ENCODE measurements around the gene VSIR.

VSIR gene

DNA sequence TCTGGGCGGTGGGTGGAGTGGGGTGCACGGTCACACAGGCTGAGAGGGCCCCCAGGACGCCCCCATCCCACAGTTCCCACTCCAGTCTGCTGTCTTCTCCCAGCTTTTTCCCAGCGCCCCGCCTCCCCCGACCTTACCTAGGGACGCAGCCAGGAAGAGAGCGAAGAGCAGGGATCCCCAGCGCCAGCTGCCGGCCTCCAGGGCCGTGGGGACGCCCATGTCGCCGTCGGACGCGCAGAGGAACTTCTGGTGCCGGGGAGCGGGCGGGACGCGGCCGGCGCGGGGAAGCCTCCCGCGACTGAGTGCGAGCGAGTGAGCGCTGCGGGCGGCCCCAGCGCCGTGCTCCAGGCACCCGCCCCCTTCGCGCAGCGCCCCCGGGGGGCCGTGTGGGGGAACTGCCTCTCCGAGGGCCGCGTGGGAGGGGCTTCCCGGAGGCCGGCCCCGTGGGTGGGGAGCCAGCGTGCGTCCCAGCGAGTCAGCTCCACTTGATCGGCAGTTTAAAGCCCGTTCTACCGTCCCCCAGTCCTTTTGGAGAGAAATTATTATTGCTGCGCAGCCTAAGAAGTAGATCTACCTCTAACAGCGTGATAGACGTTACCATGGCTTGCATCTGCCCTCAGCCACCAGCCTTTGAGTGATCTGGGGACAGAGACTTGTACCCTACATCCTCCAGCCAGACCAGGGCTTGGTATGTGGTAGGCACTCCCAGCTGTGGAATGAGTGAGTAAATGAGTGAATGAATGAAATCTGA lies at the start of gene VSIR:
VSIR (minus strand) TSS at position 300 of the 751 bp plus-strand sequence; CDS start at position 219, 81 bp downstream.
- peak; percentile 94 for DNase-seq (ENCODE audit: low read depth, low spot score)

DNA sequence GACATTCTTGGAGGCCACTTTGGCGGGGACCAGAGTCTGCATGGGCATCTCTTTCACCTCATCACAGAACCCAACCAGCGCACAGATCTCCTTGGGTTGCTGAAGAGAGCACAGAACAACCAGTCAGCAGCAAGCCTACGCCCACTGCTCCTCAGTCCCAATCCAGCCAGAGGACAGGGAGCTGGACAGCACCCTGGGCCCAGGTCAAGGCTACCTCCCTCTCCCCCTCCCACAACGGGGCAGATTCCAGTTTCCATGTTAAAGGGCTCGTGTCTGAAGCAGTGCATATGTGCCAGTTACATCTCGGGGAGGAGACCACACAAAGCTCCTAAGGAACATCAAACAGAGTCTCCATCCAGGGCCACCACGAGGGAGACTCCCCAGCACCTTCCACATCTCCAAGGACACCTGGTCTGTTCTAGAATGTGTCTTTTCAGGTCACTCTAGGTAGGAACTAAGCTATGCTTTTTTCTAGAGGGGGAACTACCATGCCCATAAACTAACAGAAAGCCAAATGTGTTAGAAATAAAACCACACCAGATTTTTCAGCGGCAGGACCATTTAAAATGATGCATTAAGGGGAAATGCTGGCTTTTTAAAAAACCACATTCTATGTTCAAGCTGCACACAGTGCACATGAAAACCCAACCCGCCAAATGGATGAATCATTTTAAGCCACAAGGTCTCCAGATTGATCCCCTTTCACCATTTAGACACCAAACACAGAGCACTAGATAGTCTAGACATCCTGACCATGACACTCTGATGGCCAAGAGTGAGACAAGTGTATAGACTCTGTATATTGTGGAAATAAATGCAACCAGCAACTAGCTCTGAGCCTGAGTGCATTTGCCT lies 48.8 kb upstream of the VSIR start:
- peak; percentile 66 for DNase-seq (ENCODE audit: low read depth, low spot score)

DNA sequence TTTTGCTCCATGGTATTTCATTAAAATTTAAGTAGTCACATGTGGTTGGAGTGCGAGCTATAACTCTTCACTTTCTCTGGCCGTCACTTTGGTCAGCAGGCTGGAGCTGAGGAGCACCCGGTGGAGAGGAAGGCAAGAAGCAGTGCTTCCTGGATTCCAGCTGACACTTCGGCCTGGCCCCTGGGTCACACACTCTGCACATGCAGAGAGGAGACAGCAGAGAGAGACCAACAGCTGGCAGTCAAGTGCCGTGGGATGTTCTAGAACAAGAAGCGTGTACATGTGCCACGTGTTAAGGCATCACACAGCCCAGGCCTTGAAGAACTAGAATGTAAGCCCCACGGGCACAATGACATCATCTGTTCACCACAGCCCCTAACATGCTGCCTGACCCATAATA lies 47.6 kb upstream of the VSIR start:
- no peak for DNase-seq (ENCODE audit: low read depth, low spot score)

DNA sequence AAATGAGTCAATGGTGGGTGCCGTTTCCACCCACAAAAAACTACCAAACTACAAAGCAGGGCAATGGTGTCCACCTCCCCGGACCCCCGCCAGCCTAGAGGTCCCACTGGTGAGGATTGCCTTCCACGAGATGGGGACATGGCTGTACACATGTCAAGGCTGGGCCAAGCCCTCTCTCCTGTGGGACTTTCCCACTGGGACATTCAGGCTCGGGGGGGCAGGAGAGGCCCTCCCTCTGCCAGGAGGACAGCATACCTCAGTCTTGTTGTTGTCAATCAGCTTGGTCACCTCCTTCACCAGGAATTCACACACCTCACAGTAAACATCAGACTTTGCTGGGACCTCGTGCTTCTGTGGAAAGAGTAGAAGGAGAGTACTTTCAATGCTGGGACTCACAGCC lies 46.7 kb upstream of the VSIR start:
- DNase-seq (ENCODE audit: low read depth, low spot score): no peak

DNA sequence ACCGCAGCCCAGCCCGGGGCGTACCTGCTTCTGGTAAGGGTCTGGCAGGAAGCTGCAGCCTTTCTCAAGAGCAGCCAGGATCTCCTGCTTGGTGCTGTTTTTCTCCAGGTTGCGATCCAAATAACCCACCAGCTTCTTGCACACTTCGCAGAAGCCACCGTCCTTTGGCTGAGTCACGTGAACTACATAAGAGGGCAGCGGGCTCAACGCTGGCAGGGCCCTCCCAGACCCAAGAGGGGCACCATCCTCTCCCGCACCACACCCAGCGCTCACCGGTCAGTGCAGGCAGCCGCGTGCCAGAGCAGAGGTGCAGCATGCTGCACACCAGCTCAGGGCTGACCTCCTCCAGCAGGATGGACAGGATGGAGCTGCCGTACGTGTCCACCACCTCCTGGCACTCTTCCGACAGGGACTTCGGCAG lies 46.1 kb upstream of the VSIR start:
- DNase-seq (ENCODE audit: low read depth, low spot score): no peak

DNA sequence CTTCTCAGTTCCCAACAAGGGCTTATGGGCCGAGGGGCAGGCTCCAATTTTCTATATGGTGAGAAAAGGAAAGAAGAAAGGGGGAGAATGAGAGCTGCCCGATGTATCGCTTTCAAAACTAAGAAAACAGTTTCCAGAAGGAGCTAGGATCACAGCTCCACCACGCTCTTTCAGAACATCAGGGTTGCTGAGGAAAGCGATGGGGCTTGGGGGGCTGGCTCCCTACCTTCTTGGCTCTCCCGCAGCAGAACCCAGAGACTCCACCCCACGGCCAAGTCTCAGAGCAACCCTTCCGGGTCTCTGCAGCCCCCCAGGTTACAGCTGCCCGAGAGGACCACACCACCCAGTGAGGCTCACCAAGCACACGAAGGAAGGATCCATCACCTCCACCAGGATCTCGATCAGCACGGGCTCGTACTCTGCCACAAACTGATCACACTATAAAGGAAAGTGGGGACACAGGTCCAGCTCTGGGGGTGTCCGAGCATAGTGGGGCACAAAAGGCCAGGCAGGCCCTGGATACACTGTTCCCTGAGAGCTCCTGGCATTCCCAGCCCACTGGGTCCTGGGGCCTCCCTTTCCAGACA lies 45.4 kb upstream of the VSIR start:
- DNase-seq (ENCODE audit: low read depth, low spot score): no peak

DNA sequence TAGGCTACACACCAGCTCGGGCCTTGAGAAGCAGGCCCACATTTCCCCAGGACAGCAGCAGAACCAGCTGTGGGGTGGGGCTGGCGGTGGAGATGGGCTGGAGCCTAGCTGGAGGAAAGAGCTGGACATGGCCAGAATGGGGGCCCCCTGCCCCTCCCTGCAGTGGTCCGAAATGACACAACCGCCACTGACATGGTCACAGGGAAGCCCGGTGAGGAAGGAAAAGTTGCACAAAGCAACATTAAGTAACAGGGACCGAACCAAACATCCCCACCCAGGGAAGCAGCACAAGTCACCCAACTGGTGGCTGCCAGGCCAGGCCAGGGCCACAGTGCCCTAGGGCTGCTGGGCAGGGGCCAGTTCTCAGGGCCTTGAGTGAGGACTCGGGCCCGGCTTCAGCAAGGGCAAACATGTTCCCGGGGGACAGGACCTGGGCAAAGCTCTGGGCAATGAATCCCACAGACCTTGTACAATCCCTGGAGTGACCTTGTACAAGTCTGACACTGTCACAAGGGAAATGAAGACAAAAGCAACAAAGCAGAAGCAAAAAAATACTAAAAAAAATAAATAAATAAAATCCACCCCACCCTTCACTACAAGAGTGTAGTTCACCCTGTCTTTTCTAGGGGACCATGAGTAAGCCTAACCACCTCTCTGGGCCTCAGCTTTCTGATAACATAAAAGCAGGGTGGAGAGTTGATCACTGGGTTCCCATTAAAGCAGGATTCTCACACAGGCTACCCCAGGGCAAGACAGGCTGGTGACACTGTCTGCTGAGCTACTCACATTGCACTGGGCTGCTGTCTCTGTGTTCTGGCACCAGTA lies 44.7 kb upstream of the VSIR start:
- no peak for DNase-seq (ENCODE audit: low read depth, low spot score)

DNA sequence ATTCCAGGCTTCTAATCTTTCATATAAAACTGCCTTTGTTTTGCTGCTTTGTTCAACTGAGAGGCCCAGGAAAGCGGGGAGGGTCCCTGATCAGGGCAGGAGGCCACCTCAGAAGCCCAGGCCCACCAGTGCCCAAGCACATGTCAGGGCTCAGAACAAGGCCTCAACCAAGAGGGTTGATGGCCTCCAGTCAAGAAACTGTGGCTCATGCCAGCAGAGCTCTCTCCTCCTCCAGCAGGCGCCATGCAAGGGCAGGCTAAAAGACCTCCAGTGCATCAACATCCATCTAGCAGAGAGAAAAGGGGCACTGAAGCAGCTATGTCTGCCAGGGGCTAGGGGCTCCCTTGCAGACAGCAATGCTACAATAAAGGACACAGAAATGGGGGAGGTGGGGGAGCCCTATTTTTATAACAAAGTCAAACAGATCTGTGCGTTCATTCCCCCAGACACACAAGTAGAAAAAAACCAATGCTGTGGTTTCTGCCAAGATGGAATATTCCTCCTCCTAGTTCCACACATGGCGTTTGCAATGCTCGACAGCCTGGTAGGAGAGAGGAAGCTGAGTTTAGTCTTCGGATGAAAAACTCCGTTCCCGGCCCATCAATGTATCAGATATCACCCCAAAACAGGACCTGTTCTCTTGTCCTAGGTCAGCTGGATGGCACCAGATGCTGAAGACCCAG lies 43.8 kb upstream of the VSIR start:
- DNase-seq (ENCODE audit: low read depth, low spot score): no peak

DNA sequence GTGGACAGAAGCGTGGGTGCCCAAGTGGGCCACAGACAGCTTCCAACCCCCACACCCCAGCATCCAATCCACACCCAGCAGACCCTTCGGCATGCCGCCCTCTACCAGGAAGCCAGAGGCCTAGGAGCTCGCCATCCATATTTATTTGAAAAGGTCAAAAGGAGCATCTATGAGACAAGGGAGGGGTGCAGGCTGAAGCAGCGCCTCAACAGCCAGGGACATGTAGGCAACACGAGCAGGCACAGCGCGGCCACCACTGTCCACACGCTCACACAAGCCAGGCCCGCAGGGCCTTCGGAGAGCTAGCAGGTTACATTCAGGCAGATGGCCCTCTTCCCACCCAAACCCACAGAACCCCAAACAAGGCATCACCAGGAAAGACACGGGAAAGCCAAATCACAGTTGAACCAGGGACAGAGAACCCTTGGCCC lies 43.1 kb upstream of the VSIR start:
- DNase-seq (ENCODE audit: low read depth, low spot score): no peak

DNA sequence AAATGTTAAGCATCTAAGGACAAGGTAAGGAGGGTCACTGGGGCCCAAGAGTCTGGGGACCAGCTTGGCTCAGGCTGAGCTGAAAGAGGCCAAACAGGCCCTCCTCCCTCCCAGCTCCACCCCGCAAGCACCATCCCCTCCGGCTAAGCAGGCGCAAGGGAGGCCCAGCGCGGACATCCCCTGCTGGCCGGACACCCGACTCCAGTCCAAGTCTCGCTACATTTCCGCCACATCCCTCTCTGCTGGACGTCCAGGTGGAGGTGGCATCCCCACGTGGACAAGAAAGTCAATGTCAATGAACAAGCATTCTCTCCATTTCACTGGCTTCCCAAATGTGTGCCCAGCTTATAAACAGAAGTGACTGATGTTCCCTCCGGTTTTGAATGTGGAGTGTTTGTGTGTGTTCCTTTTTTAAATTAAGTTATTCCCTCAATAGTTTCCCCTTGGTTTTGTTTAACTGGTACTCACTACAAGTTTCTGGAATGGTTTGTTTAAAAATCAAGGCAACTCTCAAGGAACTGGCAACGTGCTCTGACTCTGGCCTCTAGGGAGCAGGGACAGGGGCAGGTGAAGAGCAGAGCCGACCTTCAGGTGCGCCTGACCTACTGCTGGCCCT lies 42.3 kb upstream of the VSIR start:
- no peak for DNase-seq (ENCODE audit: low read depth, low spot score)

DNA sequence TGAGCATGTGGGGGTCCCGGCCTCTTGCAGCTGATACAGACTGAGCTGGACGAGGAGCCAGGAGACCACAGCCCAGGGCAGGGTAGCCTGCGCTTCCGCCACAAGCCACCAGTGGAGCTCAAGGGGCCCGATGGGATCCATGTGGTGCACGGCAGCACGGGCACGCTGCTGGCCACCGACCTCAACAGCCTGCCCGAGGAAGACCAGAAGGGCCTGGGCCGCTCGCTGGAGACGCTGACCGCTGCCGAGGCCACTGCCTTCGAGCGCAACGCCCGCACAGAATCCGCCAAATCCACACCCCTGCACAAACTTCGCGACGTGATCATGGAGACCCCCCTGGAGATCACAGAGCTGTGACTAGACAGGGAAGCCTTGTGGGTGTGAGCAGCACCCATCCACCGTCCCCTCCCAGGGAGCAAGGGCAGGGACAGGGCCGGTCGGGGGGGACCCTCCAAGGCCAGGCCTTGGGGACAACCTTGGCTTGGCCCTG lies 41.6 kb upstream of the VSIR start:
- no peak for DNase-seq (ENCODE audit: low read depth, low spot score)

DNA sequence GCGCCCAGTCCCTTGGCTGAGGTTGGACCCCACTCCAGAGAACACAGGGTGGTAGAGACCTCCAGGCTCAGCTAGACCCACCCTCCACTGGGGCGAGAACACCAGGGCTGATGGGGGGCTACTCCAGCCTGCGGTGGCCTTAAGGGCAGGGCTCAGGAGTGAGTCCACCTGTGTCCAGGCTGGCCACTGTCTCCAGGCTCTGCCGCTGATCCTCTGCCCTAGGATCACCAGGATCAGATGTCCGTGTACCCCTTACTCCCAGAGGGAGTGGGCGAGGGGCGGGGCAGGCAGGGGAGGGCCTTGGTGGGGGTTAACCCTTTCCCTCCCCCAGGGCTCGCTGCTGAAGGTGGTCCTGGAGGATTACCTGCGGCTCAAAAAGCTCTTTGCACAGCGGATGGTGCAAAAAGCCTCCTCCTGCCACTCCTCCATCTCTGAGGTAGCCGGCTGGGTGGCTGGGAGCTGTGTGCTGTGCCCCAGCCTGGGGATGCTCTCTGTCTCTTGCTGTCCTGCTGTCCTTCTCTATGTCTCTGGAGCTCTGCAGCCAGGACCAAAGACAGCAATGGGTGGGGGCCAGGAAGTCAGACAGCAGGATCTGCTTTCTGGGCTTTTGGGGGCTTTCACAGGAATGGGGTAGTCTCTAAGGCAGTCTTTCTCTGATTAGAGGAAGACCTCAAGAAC lies 39.7 kb upstream of the VSIR start:
- DNase-seq (ENCODE audit: low read depth, low spot score): no peak

DNA sequence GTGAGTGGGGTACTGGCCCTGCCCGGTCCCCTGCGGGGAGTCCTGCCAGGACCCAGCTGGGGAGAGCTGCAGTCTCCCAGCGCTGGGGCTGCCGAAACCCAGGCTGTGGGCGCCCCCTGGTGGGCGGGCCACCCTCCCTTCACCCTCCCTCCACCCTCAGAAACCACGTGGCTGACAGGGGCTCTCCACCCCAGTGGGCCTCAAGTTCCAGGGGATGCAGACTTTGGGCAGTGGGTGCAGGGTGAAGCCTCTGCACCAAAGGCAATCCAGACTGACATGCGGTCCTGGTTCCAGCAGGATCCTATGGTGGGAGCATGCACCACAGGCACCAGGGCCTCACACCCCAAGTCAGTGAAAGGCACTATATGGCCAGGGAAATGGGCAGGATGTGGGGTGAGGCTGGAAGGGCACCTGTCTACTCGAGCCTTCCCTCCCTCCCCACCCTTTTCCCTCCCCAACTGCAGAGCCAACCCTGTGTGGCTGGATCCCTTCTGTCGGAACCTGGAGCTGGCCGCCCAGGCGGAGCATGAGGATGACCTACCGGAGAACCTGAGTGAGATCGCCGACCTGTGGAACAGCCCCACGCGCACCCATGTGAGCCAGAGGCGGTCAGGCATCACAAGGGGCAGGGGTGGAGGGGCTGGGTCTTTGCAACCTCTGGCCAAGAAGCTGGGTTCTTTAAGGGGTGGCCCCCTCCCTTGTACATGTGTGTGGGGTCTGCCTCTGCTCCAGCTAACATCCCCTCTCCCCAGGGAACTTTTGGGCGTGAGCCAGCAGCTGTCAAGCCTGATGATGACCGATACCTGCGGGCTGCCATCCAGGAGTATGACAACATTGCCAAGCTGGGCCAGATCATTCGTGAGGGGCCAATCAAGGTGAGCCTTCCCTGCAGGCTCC lies 38.9 kb upstream of the VSIR start:
- DNase-seq (ENCODE audit: low read depth, low spot score): peak; percentile 73

DNA sequence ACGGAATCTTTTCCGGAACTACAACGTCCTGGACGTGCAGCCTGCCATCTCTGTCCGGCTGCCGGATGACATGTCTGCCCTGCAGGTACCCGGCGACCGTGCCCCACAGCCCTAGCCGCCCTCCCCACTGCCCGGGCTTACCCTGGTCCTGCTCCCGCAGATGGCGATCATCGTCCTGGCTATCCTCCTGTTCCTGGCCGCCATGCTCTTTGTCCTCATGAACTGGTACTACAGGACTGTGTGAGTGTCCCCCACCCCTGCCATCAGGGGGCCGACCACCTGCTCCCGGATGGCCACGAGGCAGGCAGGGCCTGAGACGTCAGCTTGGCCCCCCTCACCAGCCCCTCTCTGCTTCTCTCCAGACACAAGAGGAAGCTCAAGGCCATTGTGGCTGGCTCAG lies 38.0 kb upstream of the VSIR start:
- no peak for DNase-seq (ENCODE audit: low read depth, low spot score)

DNA sequence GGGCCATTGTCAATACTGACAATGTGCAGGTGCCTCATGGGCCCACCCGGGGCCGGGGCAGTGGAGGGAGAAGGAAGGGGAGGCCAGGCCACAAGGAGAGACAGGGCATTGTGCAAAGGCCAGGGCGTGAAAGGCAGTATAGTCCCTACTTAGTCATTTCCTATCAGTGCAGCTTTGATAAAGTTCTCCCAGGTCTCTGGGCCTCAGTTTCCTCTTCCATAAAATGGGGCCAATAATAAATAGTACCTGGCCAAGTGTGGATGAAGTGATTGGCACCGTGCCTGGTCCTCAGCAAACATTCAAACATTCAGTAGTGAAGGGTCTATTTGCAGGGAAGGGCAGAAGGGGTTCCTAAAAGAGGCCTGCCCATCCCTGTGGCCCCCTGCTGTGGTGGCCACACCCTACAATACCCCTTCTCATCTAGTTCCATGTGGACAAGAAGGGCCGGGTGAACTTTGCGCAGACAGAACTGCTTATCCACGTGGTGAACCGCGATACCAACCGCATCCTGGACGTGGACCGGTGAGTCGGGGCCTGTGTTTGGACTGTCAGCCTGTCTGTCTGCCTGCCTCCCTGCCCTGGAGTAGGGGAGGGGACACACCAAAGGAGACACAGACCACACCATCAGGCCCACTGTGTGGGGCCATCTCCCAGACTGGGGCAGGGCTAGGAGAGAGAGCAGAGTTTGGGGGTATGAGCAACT lies 36.9 kb upstream of the VSIR start:
- no peak for DNase-seq (ENCODE audit: low read depth, low spot score)

DNA sequence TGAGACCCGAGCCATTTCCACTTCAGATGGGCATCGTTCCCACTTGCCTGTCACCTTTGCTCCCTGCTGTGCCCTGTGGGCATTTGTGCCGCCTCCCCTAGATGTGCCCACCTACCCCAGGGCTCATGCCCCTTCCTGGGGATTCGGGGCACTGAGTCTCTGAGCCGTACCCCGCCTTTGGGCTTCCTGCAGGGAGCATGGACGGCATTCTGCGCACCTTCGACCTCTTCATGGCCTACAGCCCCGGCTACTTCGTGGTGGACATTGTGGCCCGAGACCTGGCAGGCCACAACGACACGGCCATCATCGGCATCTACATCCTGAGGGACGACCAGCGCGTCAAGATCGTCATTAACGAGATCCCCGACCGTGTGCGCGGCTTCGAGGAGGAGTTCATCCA lies 36.3 kb upstream of the VSIR start:
- DNase-seq (ENCODE audit: low read depth, low spot score): no peak

DNA sequence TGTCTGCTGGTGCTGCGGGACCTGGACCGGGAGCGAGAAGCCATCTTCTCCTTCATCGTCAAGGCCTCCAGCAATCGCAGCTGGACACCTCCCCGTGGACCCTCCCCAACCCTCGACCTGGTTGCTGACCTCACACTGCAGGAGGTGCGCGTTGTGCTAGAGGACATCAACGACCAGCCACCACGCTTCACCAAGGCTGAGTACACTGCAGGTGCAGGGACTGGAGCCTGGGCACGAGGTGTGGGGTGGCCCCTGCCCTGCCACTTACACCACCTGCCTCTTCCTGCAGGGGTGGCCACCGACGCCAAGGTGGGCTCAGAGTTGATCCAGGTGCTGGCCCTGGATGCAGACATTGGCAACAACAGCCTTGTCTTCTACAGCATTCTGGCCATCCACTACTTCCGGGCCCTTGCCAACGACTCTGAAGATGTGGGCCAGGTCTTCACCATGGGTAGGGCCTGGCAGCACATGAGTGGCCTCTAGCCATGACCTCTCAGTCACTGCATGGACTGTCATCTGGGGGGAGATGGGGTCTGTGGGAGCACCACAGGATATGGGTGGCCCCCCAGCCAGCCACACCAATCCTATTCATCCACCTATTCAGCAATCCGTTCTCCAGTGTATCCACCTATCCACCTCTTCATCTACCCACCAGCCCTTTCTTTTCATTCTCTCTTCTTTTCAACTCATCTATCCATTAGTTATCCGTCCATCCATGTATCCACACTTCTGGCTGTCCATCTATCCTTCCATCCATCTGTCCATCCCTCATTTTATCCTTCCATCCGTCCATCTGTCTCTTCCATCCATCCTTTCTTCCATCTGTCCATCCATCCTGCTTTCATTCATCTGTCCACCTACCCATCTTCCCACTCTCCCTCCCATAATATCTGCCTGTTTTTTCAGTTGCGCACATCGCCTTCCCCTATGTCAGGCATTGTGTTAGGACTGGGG lies 34.5 kb upstream of the VSIR start:
- no peak for DNase-seq (ENCODE audit: low read depth, low spot score)
